Transverse colon (tissue), 4 donors: ENCODE measurements around the gene RPGRIP1L. TPM values are rescaled to one million over a fixed set of nuclear protein-coding genes. Genes with fewer than 3 reads are reported as not detected.

Experiments used
- DNase-seq: peaks from one replicate; pipeline ENCODE4 v3.0.0-alpha.2; 2019
- H3K27ac ChIP-seq, 4 donors: fragments of 200-600 bp; sonication (generic); 2 replicates each; pipeline ENCODE4 v1.5.1; 2016 to 2018; ENCODE audit warnings: inconsistent platforms in 4 of 4
- H3K27me3 ChIP-seq: fragments of 200-600 bp; sonication (generic); 2 replicates; pipeline ENCODE4 v1.5.1; 2017; ENCODE audit warnings: inconsistent platforms
- H3K36me3 ChIP-seq, 4 donors: fragments of 200-600 bp; sonication (generic); 2 replicates each; pipeline ENCODE4 v1.5.1; 2017 to 2019; ENCODE audit warnings: inconsistent platforms in 4 of 4
- H3K4me1 ChIP-seq, 4 donors: fragments of 200-600 bp; sonication (generic); 2 replicates each; pipeline ENCODE4 v1.5.1; 2017 to 2020; ENCODE audit warnings: inconsistent platforms in 4 of 4
- H3K4me3 ChIP-seq, 4 donors: fragments of 200-600 bp; sonication (generic); 1 replicate in 1 of 4; 2 replicates in 3 of 4; pipeline versions ENCODE4 v1.5.1 to v1.6.1; 2017 to 2019; ENCODE audit warnings: inconsistent platforms in 4 of 4
- H3K9me3 ChIP-seq, 2 donors: fragments of 200-600 bp; sonication (generic); 2 replicates each; pipeline ENCODE4 v1.5.1; 2017 to 2019; ENCODE audit warnings: inconsistent platforms in 2 of 2
- CTCF ChIP-seq, 5 experiments: fragments of 200-600 bp in 3 of 5; fragments of 450-650 bp in 2 of 5; sonication (generic) in 3 of 5; IDR thresholded peaks; 1 replicate in 2 of 5; 2 replicates in 3 of 5; pipeline ENCODE4 v1.5.1; 2016 to 2017; ENCODE audit warnings: antibody characterized with exemption in 5 of 5, inconsistent platforms in 3 of 5, mild to moderate bottlenecking in 2 of 5, moderate library complexity in 1 of 5
- EP300 ChIP-seq: sonication (generic); formaldehyde crosslinking; IDR thresholded peaks from one replicate; pipeline ENCODE4 v1.6.1; 2017; ENCODE audit warnings: antibody characterized with exemption, low read depth
- POLR2A ChIP-seq: fragments of 450-650 bp; IDR thresholded peaks from one replicate; pipeline ENCODE4 v1.6.1; 2016; ENCODE audit warnings: antibody characterized with exemption, mild to moderate bottlenecking, moderate library complexity
- POLR2AphosphoS5 ChIP-seq, 3 donors: sonication (generic); formaldehyde crosslinking; IDR thresholded peaks; one replicate each; pipeline ENCODE4 v1.6.1; 2016; ENCODE audit warnings: antibody characterized with exemption in 3 of 3
- WGBS, 2 donors: methylation state at CpG; one replicate each; pipeline ENCODE4 v1.1.5; 2018; ENCODE audit warnings: low coverage in 1 of 2; 5-methylcytosine and 5-hydroxymethylcytosine counted together
- in situ Hi-C, 4 donors: fragments of 200-750 bp; cut with MboI; loops; one replicate each; pipeline versions ENCODE4 v1.15.0 to v1.15.1; 2017; ENCODE audit warnings: low sequenced_read_pairs in 3 of 4, low pct_ligation_motif_present in 1 of 4, low pct_unique_long_range_greater_than_20kb in 1 of 4
- intact Hi-C: fragments of 100-400 bp; cut with DNase I; formaldehyde crosslinking; loops from one replicate; pipeline ENCODE4 v1.15.1; 2023; ENCODE audit warnings: low total_unique reads
- total RNA-seq, 4 donors: library from RNA; depleted of rRNA; stranded (reverse); fragments of >200 nt; gene quantifications; one replicate each; pipeline ENCODE4 v1.1.0, GENCODE V29; 2016

The RPGRIP1L gene
- total RNA-seq, 4 donors from 2014 or later: 1.6 to 5.6 (median 2.1) TPM

DNA sequence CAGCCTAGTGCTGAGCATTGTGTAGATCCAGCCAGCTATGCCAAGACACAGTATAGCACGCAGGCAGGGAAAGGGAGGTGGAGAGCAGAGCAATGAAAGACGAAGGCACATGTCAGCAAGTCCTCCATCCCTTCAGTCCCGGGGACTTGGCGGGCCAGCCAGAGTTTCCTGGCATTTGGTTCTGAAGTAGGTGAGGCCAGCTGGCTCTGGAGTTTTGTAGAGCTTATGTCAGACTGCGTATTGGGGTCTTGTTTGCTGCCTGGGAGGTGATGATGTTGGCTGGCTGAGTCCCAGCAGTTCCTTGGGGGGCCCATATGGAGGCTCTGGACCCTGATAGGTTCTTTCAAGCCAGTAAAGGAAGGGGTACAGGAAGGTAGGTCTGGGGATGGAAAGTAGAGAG lies 144.9 kb downstream of the RPGRIP1L start:
- Histone ChIP-seq H3K4me1 (no peaks in the 10 kb centered on the region), H3K27me3 (no peaks in the 10 kb centered on the region), H3K36me3 (no peaks in the 10 kb centered on the region), H3K4me3 (no peak overlapping the region), H3K9me3 (no peaks in the 10 kb centered on the region), H3K27ac (no peak overlapping the region)
- 92% methylated on average over 5 of the region's 5 CpGs; no CpG with 5 or more reads in 1 of the 2 donors for WGBS, 2 donors
- no peak for TF ChIP-seq POLR2A
- TF ChIP-seq EP300: no peak
- TF ChIP-seq POLR2AphosphoS5 (IDR thresholded peaks at IDR 0.05): no peak
- TF ChIP-seq CTCF (IDR thresholded peaks at IDR 0.05): no peak
- in situ Hi-C loops: no loop called here
- DNase-seq: no peak
- intact Hi-C loops: no loop called here

DNA sequence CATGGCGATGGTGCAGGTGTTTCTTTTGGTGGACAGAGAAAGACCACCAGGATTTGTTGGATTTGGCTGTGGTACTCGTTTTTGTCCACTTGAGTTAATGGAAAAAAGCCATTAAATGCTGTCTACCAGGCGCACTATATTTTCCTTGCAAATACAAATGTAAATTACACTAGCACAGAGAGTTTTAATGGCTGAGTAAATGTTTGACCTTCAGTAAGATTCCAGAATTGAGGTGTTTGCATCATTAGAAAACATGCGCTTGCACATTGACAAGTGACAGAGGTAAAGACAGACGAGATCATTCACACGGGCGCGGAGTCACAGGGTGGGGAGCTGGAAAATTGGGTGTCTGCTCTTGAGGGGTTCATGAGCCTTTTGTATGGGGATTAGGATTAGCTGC lies 147.1 kb downstream of the RPGRIP1L start:
- no peaks in the 10 kb centered on the region for H3K4me1 ChIP-seq
- in situ Hi-C loops: no loop called here
- WGBS, 2 donors: 84 to 86% methylated on average over 7 to 8 of the region's 8 CpGs

GRCh38 chr16:53549970-53550690 lies 153.5 kb downstream of the RPGRIP1L start:
- TF ChIP-seq CTCF (IDR thresholded peaks at IDR 0.05) (peak; percentile 52 to 62 (median 60)), POLR2A (no peak), POLR2AphosphoS5 (IDR thresholded peaks at IDR 0.05) (no peak), EP300 (no peak)
- Histone ChIP-seq H3K4me1 (peaks cover 0 to 10% (median 6%) of the 10 kb centered on the region in 4 donors), H3K9me3 (no peaks in the 10 kb centered on the region), H3K27ac (no peak overlapping the region), H3K36me3 (no peaks in the 10 kb centered on the region), H3K27me3 (peaks cover 12% of the 10 kb centered on the region), H3K4me3 (no peak overlapping the region)
- in situ Hi-C loops (no loop called here), intact Hi-C loops (no loop called here)
- 19 to 22% methylated on average over 11 to 18 of the region's 18 CpGs for WGBS, 2 donors
- peak; percentile 45 for DNase-seq

More for the DNA sequence above, 147.1 kb downstream of the RPGRIP1L start:
- H3K9me3 ChIP-seq: no peaks in the 10 kb centered on the region
- no peak overlapping the region for H3K27ac ChIP-seq
- intact Hi-C loops: no loop called here
- H3K36me3 ChIP-seq: no peaks in the 10 kb centered on the region
- TF ChIP-seq CTCF (IDR thresholded peaks at IDR 0.05): no peak
- TF ChIP-seq POLR2AphosphoS5 (IDR thresholded peaks at IDR 0.05): no peak
- TF ChIP-seq EP300: no peak
- TF ChIP-seq POLR2A: no peak
- H3K4me3 ChIP-seq: no peak overlapping the region
- DNase-seq: no peak
- no peaks in the 10 kb centered on the region for H3K27me3 ChIP-seq

Other genes starting within 250 kb of the RPGRIP1L start
- gene AKTIP, start 200.7 kb downstream of the RPGRIP1L start, total RNA-seq: 10 to 100 TPM; 37.0 to 68.7 (median 50.5) TPM
- gene FTO, start 297 bp upstream of the RPGRIP1L start, total RNA-seq: 10 to 100 TPM; 21.3 to 50.5 (median 40.8) TPM